ENCODE measurements around the gene TRDN. TPM values are rescaled to one million over a fixed set of nuclear protein-coding genes. Genes with fewer than 3 reads are reported as not detected.

TRDN gene
- total RNA-seq, 3 donors from 2014 or later: 0.96 TPM; not detected in 2

GRCh38 chr6:123580331-123580730 lies 56.4 kb downstream of the TRDN start:
- no peak for DNase-seq (ENCODE audit: low spot score in 2 of 2)
- TF ChIP-seq POLR2AphosphoS5 (IDR thresholded peaks at IDR 0.05): no peak
- TF ChIP-seq CTCF (IDR thresholded peaks at IDR 0.05): no peak
- no peak for TF ChIP-seq POLR2A (IDR thresholded peaks at IDR 0.05)
- intact Hi-C loops (cut with DNase I; ENCODE audit: low total_unique reads): no loop called here

GRCh38 chr6:123575188-123575587 lies 61.6 kb downstream of the TRDN start:
- Histone ChIP-seq H3K4me1 (no peaks in the 10 kb centered on the region), H3K9me3 (no peaks in the 10 kb centered on the region), H3K27ac (no peak overlapping the region), H3K27me3 (no peaks in the 10 kb centered on the region), H3K36me3 (no peaks in the 10 kb centered on the region), H3K4me3 (no peak overlapping the region)
- TF ChIP-seq CTCF (IDR thresholded peaks at IDR 0.05) (no peak), POLR2AphosphoS5 (IDR thresholded peaks at IDR 0.05) (no peak)
- intact Hi-C loops (cut with DNase I; ENCODE audit: low total_unique reads): no loop called here
- DNase-seq (ENCODE audit: low spot score in 2 of 2): no peak

More at GRCh38 chr6:123580331-123580730, 56.4 kb downstream of the TRDN start:
- Histone ChIP-seq H3K9me3 (no peaks in the 10 kb centered on the region), H3K27me3 (no peaks in the 10 kb centered on the region), H3K27ac (no peak overlapping the region), H3K36me3 (no peaks in the 10 kb centered on the region), H3K4me3 (no peak overlapping the region), H3K4me1 (no peaks in the 10 kb centered on the region)

- Histone ChIP-seq H3K4me1 (no peaks in the 10 kb centered on the region), H3K36me3 (no peaks in the 10 kb centered on the region), H3K4me3 (no peak overlapping the region), H3K27me3 (no peaks in the 10 kb centered on the region), H3K9me3 (no peaks in the 10 kb centered on the region), H3K27ac (no peak overlapping the region)
- no peak for TF ChIP-seq POLR2A (IDR thresholded peaks at IDR 0.05)
- TF ChIP-seq POLR2AphosphoS5 (IDR thresholded peaks at IDR 0.05): no peak
- no peak for TF ChIP-seq CTCF (IDR thresholded peaks at IDR 0.05)
- intact Hi-C loops (cut with DNase I; ENCODE audit: low total_unique reads): no loop called here
- no peak for DNase-seq (ENCODE audit: low spot score in 2 of 2)
Measured at GRCh38 chr6:123570813-123571684, 65.7 kb downstream of the TRDN start.

GRCh38 chr6:123569575-123569974 lies 67.2 kb downstream of the TRDN start:
- Histone ChIP-seq H3K27me3 (no peaks in the 10 kb centered on the region), H3K36me3 (no peaks in the 10 kb centered on the region), H3K9me3 (no peaks in the 10 kb centered on the region), H3K27ac (no peak overlapping the region), H3K4me3 (no peak overlapping the region), H3K4me1 (no peaks in the 10 kb centered on the region)
- TF ChIP-seq POLR2A (IDR thresholded peaks at IDR 0.05): no peak
- no peak for TF ChIP-seq CTCF (IDR thresholded peaks at IDR 0.05)
- no peak for TF ChIP-seq POLR2AphosphoS5 (IDR thresholded peaks at IDR 0.05)
- intact Hi-C loops (cut with DNase I; ENCODE audit: low total_unique reads): no loop called here
- no peak for DNase-seq (ENCODE audit: low spot score in 2 of 2)

GRCh38 chr6:123565529-123565928 lies 71.2 kb downstream of the TRDN start:
- Histone ChIP-seq H3K4me1 (no peaks in the 10 kb centered on the region), H3K36me3 (no peaks in the 10 kb centered on the region), H3K9me3 (no peaks in the 10 kb centered on the region), H3K27me3 (no peaks in the 10 kb centered on the region), H3K27ac (no peak overlapping the region), H3K4me3 (no peak overlapping the region)
- DNase-seq (ENCODE audit: low spot score in 2 of 2): no peak
- intact Hi-C loops (cut with DNase I; ENCODE audit: low total_unique reads): no loop called here
- no peak for TF ChIP-seq CTCF (IDR thresholded peaks at IDR 0.05)
- no peak for TF ChIP-seq POLR2A (IDR thresholded peaks at IDR 0.05)
- no peak for TF ChIP-seq POLR2AphosphoS5 (IDR thresholded peaks at IDR 0.05)

Measured in breast epithelium (tissue), 4 donors.